Mesendoderm (in vitro differentiated cells): ENCODE results near the gene ALDH18A1.

Experiments used
- DNase-seq: peaks from one replicate; pipeline ENCODE4 v3.0.0; 2013
- H2AK5ac ChIP-seq: 2 replicates; pipeline ENCODE4 v1.6.1; 2013; ENCODE audit warnings: low read length, inconsistent platforms
- H2BK120ac ChIP-seq: 2 replicates; pipeline ENCODE4 v1.6.1; 2013; ENCODE audit warnings: low read depth, mild to moderate bottlenecking, low read length, moderate library complexity, mixed read lengths
- H2BK15ac ChIP-seq: replicated peaks from 2 replicates; pipeline ENCODE4 v1.6.1; 2013; ENCODE audit warnings: low read depth, mild to moderate bottlenecking, moderate library complexity
- H2BK5ac ChIP-seq: 2 replicates; pipeline ENCODE4 v1.6.1; 2013; ENCODE audit warnings: low read length, inconsistent platforms
- H3K18ac ChIP-seq: 2 replicates; pipeline ENCODE4 v1.6.1; 2013; ENCODE audit warnings: mild to moderate bottlenecking, low read length, mixed read lengths
- H3K23ac ChIP-seq: one replicate; pipeline ENCODE4 v1.6.1; 2013; ENCODE audit warnings: low read length
- H3K27ac ChIP-seq: 2 replicates; pipeline ENCODE4 v1.5.1; 2013; ENCODE audit warnings: low read depth, mild to moderate bottlenecking, inconsistent platforms, low read length, moderate library complexity
- H3K27me3 ChIP-seq: 2 replicates; pipeline ENCODE4 v1.6.1; 2013; ENCODE audit warnings: low read length, control low read depth, mild to moderate bottlenecking, inconsistent platforms; ENCODE audit not compliant: insufficient read depth, poor library complexity
- H3K36me3 ChIP-seq: 2 replicates; pipeline ENCODE4 v1.6.1; 2013; ENCODE audit warnings: low read length, inconsistent platforms; ENCODE audit not compliant: control insufficient read depth, insufficient read depth
- H3K4ac ChIP-seq: one replicate; pipeline ENCODE4 v1.6.1; 2013; ENCODE audit warnings: low read depth, mild to moderate bottlenecking, low read length, moderate library complexity
- H3K4me1 ChIP-seq: 2 replicates; pipeline ENCODE4 v1.6.1; 2013; ENCODE audit warnings: low read depth, low read length, inconsistent platforms; ENCODE audit not compliant: control insufficient read depth
- H3K4me2 ChIP-seq: 2 replicates; pipeline ENCODE4 v1.6.1; 2013; ENCODE audit warnings: low read length
- H3K4me3 ChIP-seq: 2 replicates; pipeline ENCODE4 v1.5.1; 2013; ENCODE audit warnings: mild to moderate bottlenecking, low read length
- H3K56ac ChIP-seq: one replicate; pipeline ENCODE4 v1.6.1; 2013; ENCODE audit warnings: low read length
- H3K79me1 ChIP-seq: 2 replicates; pipeline ENCODE4 v1.6.1; 2013; ENCODE audit warnings: low read length, inconsistent platforms
- H3K79me2 ChIP-seq: 2 replicates; pipeline ENCODE4 v1.6.1; 2013; ENCODE audit warnings: mild to moderate bottlenecking, low read length; ENCODE audit not compliant: control insufficient read depth, insufficient read depth
- H3K9ac ChIP-seq: 2 replicates; pipeline ENCODE4 v1.6.1; 2013; ENCODE audit warnings: low read length, inconsistent platforms
- H4K5ac ChIP-seq: one replicate; pipeline ENCODE4 v1.6.1; 2013; ENCODE audit warnings: low read length
- H4K8ac ChIP-seq: one replicate; pipeline ENCODE4 v1.6.1; 2013; ENCODE audit warnings: low read depth, mild to moderate bottlenecking, control low read depth, low read length, moderate library complexity
- WGBS: extraction: QIAGEN DNeasy Blood & Tissue Kit; methylation state at CpG from one replicate; pipeline ENCODE4 v1.1.7; 2013; ENCODE audit warnings: low lambda C conversion rate, missing lambda C conversion rate; ENCODE audit not compliant: insufficient coverage; ENCODE audit errors: extremely low coverage; 5-methylcytosine and 5-hydroxymethylcytosine counted together

ALDH18A1 gene

DNA sequence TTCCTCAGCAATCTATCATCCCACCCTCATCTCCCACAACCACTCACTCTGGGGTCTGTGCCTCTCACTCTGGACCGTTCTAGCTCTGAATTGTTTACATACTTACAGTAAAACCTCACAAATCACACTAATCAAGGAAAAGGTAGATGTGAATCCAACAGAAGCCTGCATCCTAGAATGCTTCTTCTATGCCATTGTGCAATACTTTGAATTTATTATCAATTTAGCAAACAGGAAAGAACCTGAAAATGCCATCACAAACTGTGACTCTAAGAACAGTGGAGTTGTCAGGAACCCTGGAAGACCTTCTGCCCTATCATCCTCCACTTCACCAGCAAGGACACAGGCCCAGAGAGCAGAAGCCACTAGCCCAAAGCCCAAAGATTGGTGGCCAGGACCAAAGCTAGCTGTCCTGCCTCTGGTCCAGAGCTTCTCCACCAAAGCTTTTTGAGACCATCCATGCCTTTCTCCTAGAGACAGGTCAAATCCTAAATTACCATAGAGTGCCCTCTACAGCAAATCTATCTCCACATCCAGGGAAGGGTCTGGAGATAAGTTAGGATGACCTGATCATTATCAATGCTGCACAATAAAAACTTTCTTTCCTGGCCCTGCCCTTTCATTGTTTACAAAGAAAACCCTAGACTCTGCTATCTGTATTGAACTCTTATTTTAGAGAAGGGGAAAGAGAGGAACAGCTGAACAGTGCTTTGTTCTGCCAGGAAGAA, 97.8 kb downstream of the ALDH18A1 start:
- no peak overlapping the region for H3K56ac ChIP-seq
- H2BK5ac ChIP-seq = no peak overlapping the region
- H4K8ac ChIP-seq = no peak overlapping the region
- H3K79me1 ChIP-seq = peaks cover 5% of the 10 kb centered on the region
- no peak overlapping the region for H3K18ac ChIP-seq
- H2BK120ac ChIP-seq = no peak overlapping the region
- DNase-seq = no peak
- no peaks in the 10 kb centered on the region for H3K36me3 ChIP-seq
- no peak overlapping the region for H2BK15ac ChIP-seq
- no peak overlapping the region for H3K9ac ChIP-seq
- no CpG with 5 or more reads among the region's 1 CpG for WGBS
- H3K4me2 ChIP-seq = no peak overlapping the region
- peaks cover 9% of the 10 kb centered on the region for H3K4me1 ChIP-seq
- no peak overlapping the region for H3K4ac ChIP-seq
- no peaks in the 10 kb centered on the region for H3K27me3 ChIP-seq
- no peak overlapping the region for H4K5ac ChIP-seq
- peak overlapping the region; percentile 31 for H2AK5ac ChIP-seq
- H3K23ac ChIP-seq = no peak overlapping the region
- peaks cover 13% of the 10 kb centered on the region for H3K79me2 ChIP-seq
- H3K27ac ChIP-seq = no peak overlapping the region
- no peak overlapping the region for H3K4me3 ChIP-seq

DNA sequence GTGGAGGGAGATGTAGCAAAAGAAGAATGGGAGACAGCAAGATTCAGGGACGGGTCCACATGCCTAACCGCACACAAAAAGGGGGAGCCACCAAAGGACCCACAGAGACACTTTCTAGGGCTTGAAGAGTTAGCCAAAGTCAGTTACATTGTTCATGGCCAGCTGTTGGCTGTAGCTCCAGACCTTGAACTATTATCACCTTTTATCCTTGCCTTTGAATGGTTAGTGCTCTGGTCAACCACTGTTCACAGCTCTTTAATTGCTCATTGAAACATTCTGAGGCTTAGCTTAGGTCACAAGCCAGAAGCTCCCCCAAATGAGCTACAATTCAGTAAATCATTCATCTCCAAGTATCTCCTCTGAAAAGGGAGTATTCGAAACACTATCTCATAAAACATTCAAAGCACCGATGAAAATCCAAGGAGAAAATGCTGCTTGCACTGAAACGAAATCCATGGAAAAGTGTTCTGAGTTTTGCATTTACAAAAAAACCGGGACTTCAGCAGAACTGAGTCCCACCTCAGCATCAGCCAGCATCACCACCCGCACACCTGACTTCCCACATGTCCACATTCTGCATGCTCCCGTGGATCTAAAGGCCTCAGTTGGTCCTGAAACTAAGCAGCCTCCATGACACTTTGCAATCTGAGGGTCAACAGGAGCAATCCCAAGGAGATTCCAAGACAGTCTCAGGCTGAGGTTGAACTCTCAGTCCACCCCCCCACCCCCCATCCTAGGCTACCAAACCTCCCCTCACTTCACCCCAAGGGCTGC, 99.3 kb downstream of the ALDH18A1 start:
- peaks cover 9% of the 10 kb centered on the region for H3K4me1 ChIP-seq
- H3K23ac ChIP-seq = no peak overlapping the region
- H3K18ac ChIP-seq = no peak overlapping the region

More for the DNA sequence above, 99.3 kb downstream of the ALDH18A1 start:
- no peak overlapping the region for H3K4me2 ChIP-seq
- H2BK15ac ChIP-seq = no peak overlapping the region
- peaks cover 5% of the 10 kb centered on the region for H3K79me1 ChIP-seq
- H3K4me3 ChIP-seq = no peak overlapping the region
- no peak overlapping the region for H3K4ac ChIP-seq
- H4K5ac ChIP-seq = no peak overlapping the region
- no peak overlapping the region for H3K27ac ChIP-seq
- H2AK5ac ChIP-seq = no peak overlapping the region
- H2BK5ac ChIP-seq = no peak overlapping the region
- no peak overlapping the region for H4K8ac ChIP-seq
- no peaks in the 10 kb centered on the region for H3K36me3 ChIP-seq
- no CpG with 5 or more reads among the region's 8 CpGs for WGBS
- H2BK120ac ChIP-seq = no peak overlapping the region
- peak overlapping the region; percentile 22 for H3K56ac ChIP-seq
- H3K27me3 ChIP-seq = no peaks in the 10 kb centered on the region
- no peak for DNase-seq
- peaks cover 13% of the 10 kb centered on the region for H3K79me2 ChIP-seq
- H3K9ac ChIP-seq = no peak overlapping the region
